Adipose tissue (tissue), 3 donors: Measurements from ENCODE around the gene TMEM11. TPM values are rescaled to one million over a fixed set of nuclear protein-coding genes. Genes with fewer than 3 reads are reported as not detected.

Experiments
- polyA plus RNA-seq, 3 donors: library from polyadenylated mRNA; stranded (reverse); fragments of 200-250 nt; gene quantifications; one replicate each; pipeline ENCODE4 v1.2.3, GENCODE V29; 2013
- donor health status: healthy with polysubstance abuse.
- donor health status: Bipolar disorder and iron deficiency.
- donor health status: healthy.

Gene TMEM11
- polyA plus RNA-seq, 3 donors, result 17.7 to 39.3 (median 23.8) TPM

Other genes with a start within 250 kb of the TMEM11 start
- gene USP22, start 171.2 kb downstream of the TMEM11 start, polyA plus RNA-seq, result 10 to 100 TPM; 37.8 to 47.9 (median 43.5) TPM
- gene DHRS7B, start 87.2 kb downstream of the TMEM11 start, polyA plus RNA-seq, result 10 to 100 TPM; 19.7 to 44.8 (median 25.2) TPM
- gene NATD1, start 39.2 kb upstream of the TMEM11 start, polyA plus RNA-seq, result 10 to 100 TPM in 1 of 3 donors, 1 to 10 TPM in 2; 5.2 to 12.8 (median 7.3) TPM
- 100 to 1,000 TPM in 1 of 3 donors, 10 to 100 TPM in 2; 16.2 to 102 (median 32.1) TPM for gene MAP2K3, start 70.5 kb upstream of the TMEM11 start, polyA plus RNA-seq
- gene KCNJ12, start 162.2 kb upstream of the TMEM11 start, polyA plus RNA-seq, result 1 to 10 TPM in 1 of 3 donors, under 1 TPM in 2; 0.12 to 2.1 (median 0.51) TPM